Ovary (tissue), 9 donors: ENCODE results near the gene CCDC154. TPM values are rescaled to one million over a fixed set of nuclear protein-coding genes. Genes with fewer than 3 reads are reported as not detected.

Experiments
- DNase-seq, 5 donors: peaks; one replicate each; pipeline ENCODE4 v3.0.0-alpha.2; 2019 to 2020
- H3K27ac ChIP-seq, 2 donors: fragments of 200-600 bp; one replicate each; pipeline versions ENCODE4 v1.5.1 to v1.8.0; 2019 to 2022
- H3K27me3 ChIP-seq: fragments of 200-600 bp; one replicate; pipeline ENCODE4 v1.8.0; 2022
- H3K36me3 ChIP-seq: fragments of 200-600 bp; sonication (generic); one replicate; pipeline ENCODE4 v1.5.1; 2019
- H3K4me1 ChIP-seq: one replicate; pipeline ENCODE4 v1.8.1; 2013; ENCODE audit warnings: mild to moderate bottlenecking, moderate library complexity; ENCODE audit not compliant: insufficient read depth
- H3K4me3 ChIP-seq: fragments of 200-600 bp; sonication (generic); one replicate; pipeline ENCODE4 v1.5.1; 2017
- H3K9me3 ChIP-seq, 2 donors: fragments of 200-600 bp in 1 of 2; sonication (generic) in 1 of 2; one replicate each; pipeline versions ENCODE4 v1.5.1 to v1.8.1; 2013 to 2019; ENCODE audit warnings: mild to moderate bottlenecking in 1 of 2, moderate library complexity in 1 of 2
- CTCF ChIP-seq, 3 donors: fragments of 450-650 bp in 2 of 3; fragments of 200-600 bp in 1 of 3; IDR thresholded peaks; one replicate each; pipeline versions ENCODE4 v1.5.1 to v1.8.0; 2016 to 2022; ENCODE audit warnings: antibody characterized with exemption in 3 of 3, mild to moderate bottlenecking in 1 of 3
- EP300 ChIP-seq: sonication (generic); formaldehyde crosslinking; IDR thresholded peaks from one replicate; pipeline ENCODE4 v1.6.1; 2017; ENCODE audit warnings: antibody characterized with exemption
- POLR2A ChIP-seq: fragments of 450-650 bp; IDR thresholded peaks from one replicate; pipeline ENCODE4 v1.6.1; 2017; ENCODE audit warnings: antibody characterized with exemption, mild to moderate bottlenecking, moderate library complexity
- WGBS, 3 donors: extraction: QIAGEN DNeasy Blood & Tissue Kit in 1 of 3; methylation state at CpG; one replicate each; pipeline versions ENCODE4 v1.1.5 to v1.1.7; 2013 to 2017; 5-methylcytosine and 5-hydroxymethylcytosine counted together
- intact Hi-C, 4 donors: fragments of 100-400 bp; cut with DNase I; formaldehyde crosslinking; loops; one replicate each; pipeline versions ENCODE4 v1.11.0 to v1.15.1; 2022 to 2023
- polyA plus RNA-seq, 2 donors: library from polyadenylated mRNA; stranded (reverse); fragments of 200-250 nt in 1 of 2; fragments of 350-450 nt in 1 of 2; fragmentation: Illumina TruSeq in 1 of 2; extraction: RNeasy Lipid Tissue Mini Kit (QIAGEN cat#74804) in 1 of 2; gene quantifications; one replicate each; pipeline ENCODE4 v1.2.3, GENCODE V29; 2013 to 2014
- total RNA-seq, 7 donors: library from RNA; depleted of rRNA in 2 of 7; stranded (reverse); fragments of >200 nt in 2 of 7; fragmentation: NEBNext Ultra II Directional in 3 of 7; extraction: Animal tissue kit (Norgen Biotek cat#: 25700) in 3 of 7; gene quantifications; one replicate each; pipeline versions ENCODE4 v1.1.0 to v1.2.4, GENCODE V29; 2016 to 2023
- donor health status: DM: no; HTN: no; CAD: no; lungs with moderate emphysema.
- donor health status: DM: no; HTN: no; CAD: no.
- donor health status: Bipolar disorder and iron deficiency.
- donor health status: DM: yes; HTN: yes; CAD: no.
- donor health status: DM: no; HTN: no; CAD: no.
- donor health status: DM: yes; HTN: yes; CAD: no.

CCDC154 gene
- total and polyA plus RNA-seq, 9 donors: 1.1 to 3.5 (median 1.7) TPM; not detected in 1

DNA sequence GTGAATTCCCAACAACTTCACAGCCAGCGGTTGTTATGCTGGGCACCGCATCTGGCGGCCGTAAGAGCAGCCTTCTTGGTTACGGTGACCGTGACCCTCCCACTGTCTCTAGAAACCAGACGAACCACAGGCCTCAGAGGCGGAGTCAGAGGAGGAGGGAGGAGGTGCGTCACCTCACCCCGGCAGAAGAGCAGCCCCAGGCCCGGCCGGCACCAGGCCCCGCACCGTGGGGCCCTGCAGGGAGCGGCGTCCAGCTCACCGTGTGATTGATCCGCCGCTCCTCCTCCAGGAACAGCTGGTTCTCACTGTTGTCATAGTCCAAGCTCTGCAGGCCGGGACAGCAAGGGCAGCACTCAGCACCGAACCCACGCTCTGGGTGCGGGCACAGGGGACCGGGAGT is 16.8 kb upstream of the CCDC154 start:
- H3K4me1 ChIP-seq: no peaks in the 10 kb centered on the region
- no peaks in the 10 kb centered on the region for H3K9me3 ChIP-seq
- intact Hi-C loops: no loop called here
- TF ChIP-seq CTCF (IDR thresholded peaks at IDR 0.05) (no peak), POLR2A (no peak), EP300 (no peak)
- DNase-seq: peak; percentile 51 to 66 (median 58)
- WGBS, 3 donors: 43 to 68% (median 45%) methylated on average over 24 of the region's 24 CpGs
- H3K27me3 ChIP-seq: no peaks in the 10 kb centered on the region
- no peak overlapping the region for H3K4me3 ChIP-seq
- H3K27ac ChIP-seq: peak overlapping the region in 1 of 2 donors; percentile 51
- no peaks in the 10 kb centered on the region for H3K36me3 ChIP-seq

GRCh38 chr16:1460602-1461138 is 16.3 kb upstream of the CCDC154 start:
- intact Hi-C loops: no loop called here
- TF ChIP-seq POLR2A (no peak), EP300 (no peak), CTCF (IDR thresholded peaks at IDR 0.05) (no peak)
- H3K27me3 ChIP-seq: no peaks in the 10 kb centered on the region
- no peaks in the 10 kb centered on the region for H3K36me3 ChIP-seq
- 54 to 83% (median 61%) methylated on average over 26 to 30 of the region's 30 CpGs for WGBS, 3 donors
- H3K4me3 ChIP-seq: no peak overlapping the region
- no peak overlapping the region for H3K27ac ChIP-seq
- no peaks in the 10 kb centered on the region for H3K4me1 ChIP-seq
- no peaks in the 10 kb centered on the region for H3K9me3 ChIP-seq
- DNase-seq: peak in 4 of 5 donors; percentile 42 to 63 (median 43)

DNA sequence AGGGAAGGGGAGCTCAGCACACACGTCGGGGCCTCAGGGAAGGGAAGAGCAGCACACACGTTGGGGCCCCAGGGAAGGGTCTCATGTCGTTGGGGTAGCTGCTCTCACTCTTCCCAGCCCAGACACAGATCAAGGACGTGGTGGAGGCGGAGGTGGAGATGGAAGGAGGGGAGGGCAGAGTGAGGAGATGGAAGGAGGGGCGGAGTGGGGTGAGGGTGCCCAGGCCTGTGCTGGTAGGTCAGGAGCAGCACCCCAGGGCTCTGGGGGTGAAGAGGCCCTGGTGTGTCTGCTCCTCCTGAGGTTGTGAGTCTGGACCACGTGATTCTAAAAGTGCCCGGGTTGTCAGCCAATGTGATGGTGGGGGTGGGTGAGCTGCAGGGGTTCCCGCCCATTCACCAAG is 15.6 kb upstream of the CCDC154 start:
- no peak overlapping the region for H3K4me3 ChIP-seq
- H3K27ac ChIP-seq: no peak overlapping the region
- DNase-seq: no peak
- TF ChIP-seq EP300: no peak
- no peak for TF ChIP-seq POLR2A
- TF ChIP-seq CTCF (IDR thresholded peaks at IDR 0.05): no peak
- WGBS, 3 donors: 74 to 76% (median 75%) methylated on average over 10 of the region's 10 CpGs
- H3K9me3 ChIP-seq: no peaks in the 10 kb centered on the region
- H3K27me3 ChIP-seq: no peaks in the 10 kb centered on the region
- H3K4me1 ChIP-seq: no peaks in the 10 kb centered on the region
- H3K36me3 ChIP-seq: no peaks in the 10 kb centered on the region
- intact Hi-C loops: no loop called here

GRCh38 chr16:1458977-1459341 is 14.6 kb upstream of the CCDC154 start:
- intact Hi-C loops: no loop called here
- Histone ChIP-seq H3K4me3 (no peak overlapping the region), H3K27me3 (no peaks in the 10 kb centered on the region), H3K36me3 (no peaks in the 10 kb centered on the region), H3K4me1 (no peaks in the 10 kb centered on the region), H3K27ac (no peak overlapping the region), H3K9me3 (no peaks in the 10 kb centered on the region)
- WGBS, 3 donors: 70 to 72% (median 72%) methylated on average over 12 to 14 of the region's 14 CpGs
- TF ChIP-seq EP300: no peak
- TF ChIP-seq CTCF (IDR thresholded peaks at IDR 0.05): no peak
- TF ChIP-seq POLR2A: no peak
- DNase-seq: no peak
